ENCODE measurements around the gene C4orf54.

The C4orf54 gene

GRCh38 chr4:99657798-99658197 is at the start of gene C4orf54:
Gene C4orf54, minus strand, starts transcription at chr4:99657828. Its CDS starts 3,180 bp downstream, at chr4:99654648.
- Mint-ChIP-seq H3K27me3 (no peaks in the 10 kb centered on the region), H3K9me3 (peaks cover 22% of the 10 kb centered on the region), H3K4me3 (no peak within 1 kb of the TSS), H3K4me1 (ENCODE audit: low read depth) (no peaks in the 10 kb centered on the region), H3K36me3 (ENCODE audit: low read depth) (no peaks in the 10 kb centered on the region), H3K27ac (no peak within 1 kb of the TSS)
- intact Hi-C loops (cut with micrococcal nuclease): no loop called here

GRCh38 chr4:99705891-99706290 is 48.3 kb upstream of the C4orf54 start:
- Mint-ChIP-seq H3K4me1 (ENCODE audit: low read depth) (no peaks in the 10 kb centered on the region), H3K27ac (no peak overlapping the region), H3K4me3 (no peak overlapping the region), H3K36me3 (ENCODE audit: low read depth) (no peaks in the 10 kb centered on the region), H3K9me3 (peaks cover 10% of the 10 kb centered on the region), H3K27me3 (no peaks in the 10 kb centered on the region)
- intact Hi-C loops (cut with micrococcal nuclease): no loop called here

DNA sequence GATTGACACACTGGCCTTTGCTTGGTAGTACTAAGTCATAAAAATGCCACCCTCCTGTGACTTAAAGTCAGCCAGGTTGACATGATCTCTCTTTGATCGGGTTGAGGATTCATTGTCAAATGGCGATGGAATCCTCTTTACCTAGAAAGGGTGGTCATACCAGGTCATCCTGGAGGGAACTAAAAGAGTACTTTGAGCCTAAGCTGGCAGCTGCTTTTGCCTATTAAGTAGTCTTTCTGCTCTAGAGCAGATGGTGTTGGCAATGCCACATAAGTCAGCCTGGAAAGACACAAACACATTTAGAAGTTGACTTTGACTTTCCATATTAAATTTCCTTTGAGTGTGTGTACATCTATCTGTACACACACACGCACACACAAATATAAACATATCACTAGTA is 39.2 kb upstream of the C4orf54 start:
- peaks cover 7% of the 10 kb centered on the region for H3K9me3 Mint-ChIP-seq
- H3K4me3 Mint-ChIP-seq: no peak overlapping the region
- no peaks in the 10 kb centered on the region for H3K4me1 Mint-ChIP-seq (ENCODE audit: low read depth)
- H3K36me3 Mint-ChIP-seq (ENCODE audit: low read depth): no peaks in the 10 kb centered on the region
- H3K27me3 Mint-ChIP-seq: no peaks in the 10 kb centered on the region
- intact Hi-C loops (cut with micrococcal nuclease): no loop called here
- no peak overlapping the region for H3K27ac Mint-ChIP-seq

DNA sequence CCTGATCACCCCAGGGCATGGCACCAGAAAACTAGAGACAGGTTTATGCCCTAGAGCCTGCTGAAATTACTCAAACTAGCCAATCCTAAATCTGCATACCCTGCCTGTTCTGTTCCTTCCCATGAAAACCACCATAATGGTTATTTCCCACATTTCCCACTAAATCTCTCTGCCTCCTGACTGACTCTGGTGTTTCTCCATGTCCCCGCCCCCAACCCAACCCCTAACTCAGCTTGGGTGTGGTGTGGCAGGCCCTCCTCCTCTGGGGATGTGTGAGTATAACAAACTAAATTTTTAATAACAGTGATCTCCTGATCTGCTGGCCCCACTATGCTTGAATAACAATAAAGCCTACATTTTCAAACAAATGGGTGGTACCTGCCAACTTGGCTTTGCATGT is 35.5 kb upstream of the C4orf54 start:
- Mint-ChIP-seq H3K27me3 (no peaks in the 10 kb centered on the region), H3K9me3 (peaks cover 21% of the 10 kb centered on the region), H3K36me3 (ENCODE audit: low read depth) (no peaks in the 10 kb centered on the region), H3K4me3 (no peak overlapping the region), H3K4me1 (ENCODE audit: low read depth) (no peaks in the 10 kb centered on the region), H3K27ac (no peak overlapping the region)
- intact Hi-C loops (cut with micrococcal nuclease): no loop called here

DNA sequence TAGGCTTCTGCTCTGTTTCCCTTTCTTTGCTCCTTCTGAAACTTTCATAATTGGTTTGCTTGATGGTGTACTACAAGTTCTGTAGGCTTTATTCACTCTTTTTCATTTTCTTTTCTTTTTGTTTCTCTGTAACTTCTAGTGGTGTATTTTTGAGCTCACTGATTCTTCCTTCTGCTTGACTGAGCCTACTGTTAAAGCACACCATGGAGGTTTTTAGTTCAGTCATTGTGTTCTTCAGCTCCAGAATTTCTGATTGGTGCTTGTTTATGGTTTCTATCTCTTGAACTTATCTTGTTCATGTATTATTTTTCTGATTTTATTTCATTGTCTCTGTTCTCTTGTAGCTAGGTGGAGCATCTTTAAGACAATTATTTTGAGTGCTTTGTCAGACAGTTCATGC is 33.4 kb upstream of the C4orf54 start:
- no peaks in the 10 kb centered on the region for H3K27me3 Mint-ChIP-seq

GRCh38 chr4:99690472-99690871 is 32.8 kb upstream of the C4orf54 start:
- no peaks in the 10 kb centered on the region for H3K4me1 Mint-ChIP-seq (ENCODE audit: low read depth)
- H3K4me3 Mint-ChIP-seq: no peak overlapping the region
- H3K9me3 Mint-ChIP-seq: peaks cover 21% of the 10 kb centered on the region
- intact Hi-C loops (cut with micrococcal nuclease): no loop called here
- H3K27ac Mint-ChIP-seq: no peak overlapping the region
- no peaks in the 10 kb centered on the region for H3K27me3 Mint-ChIP-seq
- no peaks in the 10 kb centered on the region for H3K36me3 Mint-ChIP-seq (ENCODE audit: low read depth)

More for the DNA sequence above, 33.4 kb upstream of the C4orf54 start:
- no peak overlapping the region for H3K27ac Mint-ChIP-seq
- no peaks in the 10 kb centered on the region for H3K36me3 Mint-ChIP-seq (ENCODE audit: low read depth)
- intact Hi-C loops (cut with micrococcal nuclease): no loop called here
- no peaks in the 10 kb centered on the region for H3K4me1 Mint-ChIP-seq (ENCODE audit: low read depth)
- H3K4me3 Mint-ChIP-seq: no peak overlapping the region
- peaks cover 21% of the 10 kb centered on the region for H3K9me3 Mint-ChIP-seq

DNA sequence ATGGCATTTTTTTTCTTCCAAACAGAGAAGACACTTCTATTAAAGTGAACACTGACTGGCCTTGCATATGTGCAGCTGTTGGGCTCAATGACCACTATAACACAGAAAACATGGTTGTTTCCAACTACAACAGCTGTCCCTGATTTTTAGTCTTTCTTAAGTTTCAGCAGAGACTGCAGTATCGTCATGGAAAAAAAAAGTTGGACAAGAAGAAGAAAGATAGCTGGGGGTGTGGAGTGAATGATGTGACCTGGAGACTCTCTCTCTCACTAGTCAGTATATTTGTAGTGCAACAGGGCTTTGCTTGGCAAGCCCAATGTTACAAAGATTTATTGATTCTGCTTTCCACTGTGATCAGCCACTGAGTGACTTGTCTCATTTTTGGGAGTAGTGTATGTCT is 29.5 kb upstream of the C4orf54 start:
- intact Hi-C loops (cut with micrococcal nuclease): no loop called here
- Mint-ChIP-seq H3K27me3 (no peaks in the 10 kb centered on the region), H3K4me1 (ENCODE audit: low read depth) (no peaks in the 10 kb centered on the region), H3K36me3 (ENCODE audit: low read depth) (no peaks in the 10 kb centered on the region), H3K9me3 (peaks cover 30% of the 10 kb centered on the region), H3K27ac (no peak overlapping the region), H3K4me3 (no peak overlapping the region)

GRCh38 chr4:99685234-99685633 is 27.6 kb upstream of the C4orf54 start:
- H3K4me1 Mint-ChIP-seq (ENCODE audit: low read depth): no peaks in the 10 kb centered on the region
- no peaks in the 10 kb centered on the region for H3K36me3 Mint-ChIP-seq (ENCODE audit: low read depth)
- peaks cover 15% of the 10 kb centered on the region for H3K9me3 Mint-ChIP-seq
- intact Hi-C loops (cut with micrococcal nuclease): no loop called here
- H3K27ac Mint-ChIP-seq: no peak overlapping the region
- no peaks in the 10 kb centered on the region for H3K27me3 Mint-ChIP-seq
- H3K4me3 Mint-ChIP-seq: no peak overlapping the region

DNA sequence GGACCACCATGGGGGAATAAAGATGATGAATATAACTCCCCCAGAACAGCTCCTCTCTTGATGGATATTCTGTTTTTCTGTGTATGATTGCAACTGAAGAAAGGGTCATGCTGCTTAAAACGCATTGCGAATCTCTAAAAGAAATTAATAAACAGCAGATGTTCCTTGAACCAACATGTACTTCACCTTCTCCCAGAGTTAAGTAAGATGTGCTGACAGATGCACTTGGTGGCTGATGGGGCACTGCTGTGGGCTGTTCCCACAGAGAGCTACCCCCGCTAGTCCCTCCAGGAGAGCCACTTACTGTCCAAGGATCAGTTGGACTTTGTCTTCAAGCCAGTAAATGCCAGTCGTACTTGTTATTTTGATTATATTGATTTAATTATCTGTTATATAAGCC is 26.3 kb upstream of the C4orf54 start:
- no peak overlapping the region for H3K27ac Mint-ChIP-seq
- no peaks in the 10 kb centered on the region for H3K27me3 Mint-ChIP-seq
- H3K36me3 Mint-ChIP-seq (ENCODE audit: low read depth): no peaks in the 10 kb centered on the region
- no peaks in the 10 kb centered on the region for H3K4me1 Mint-ChIP-seq (ENCODE audit: low read depth)
- H3K9me3 Mint-ChIP-seq: peaks cover 9% of the 10 kb centered on the region
- intact Hi-C loops (cut with micrococcal nuclease): no loop called here
- no peak overlapping the region for H3K4me3 Mint-ChIP-seq

- Mint-ChIP-seq H3K27ac (no peak overlapping the region), H3K27me3 (no peaks in the 10 kb centered on the region), H3K4me1 (ENCODE audit: low read depth) (no peaks in the 10 kb centered on the region), H3K36me3 (ENCODE audit: low read depth) (no peaks in the 10 kb centered on the region), H3K4me3 (no peak overlapping the region), H3K9me3 (peaks cover 9% of the 10 kb centered on the region)
- intact Hi-C loops (cut with micrococcal nuclease): no loop called here
These were observed 22.3 kb upstream of the C4orf54 start for GRCh38 chr4:99679976-99680375.

- no peaks in the 10 kb centered on the region for H3K4me1 Mint-ChIP-seq (ENCODE audit: low read depth)
- no peak overlapping the region for H3K4me3 Mint-ChIP-seq
- H3K36me3 Mint-ChIP-seq (ENCODE audit: low read depth): no peaks in the 10 kb centered on the region
- peaks cover 9% of the 10 kb centered on the region for H3K9me3 Mint-ChIP-seq
- intact Hi-C loops (cut with micrococcal nuclease): no loop called here
- H3K27me3 Mint-ChIP-seq: no peaks in the 10 kb centered on the region
- no peak overlapping the region for H3K27ac Mint-ChIP-seq
These were observed 21.6 kb upstream of the C4orf54 start for GRCh38 chr4:99679204-99679603.

DNA sequence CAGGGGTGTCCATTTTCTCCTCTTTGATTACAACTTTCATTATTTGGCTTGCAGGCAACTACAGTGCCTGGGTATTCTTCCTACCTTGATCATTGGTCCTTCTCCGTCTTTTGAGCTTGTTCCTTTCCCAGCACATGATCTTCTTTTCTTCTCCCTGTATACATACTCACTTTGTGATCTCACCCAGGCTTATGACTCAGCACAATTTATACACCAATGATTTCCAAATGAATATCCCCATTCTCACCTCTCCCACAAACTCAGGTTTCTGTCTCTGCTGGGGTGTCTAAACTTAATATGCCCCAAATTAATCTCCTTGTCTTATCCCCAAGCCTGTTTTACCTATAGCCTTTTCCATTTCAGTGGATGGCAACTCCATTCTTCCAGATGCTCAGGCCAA is 19.5 kb upstream of the C4orf54 start:
- H3K9me3 Mint-ChIP-seq: peaks cover 21% of the 10 kb centered on the region
- intact Hi-C loops (cut with micrococcal nuclease): no loop called here
- H3K4me1 Mint-ChIP-seq (ENCODE audit: low read depth): no peaks in the 10 kb centered on the region
- no peaks in the 10 kb centered on the region for H3K36me3 Mint-ChIP-seq (ENCODE audit: low read depth)
- no peak overlapping the region for H3K4me3 Mint-ChIP-seq
- no peak overlapping the region for H3K27ac Mint-ChIP-seq
- H3K27me3 Mint-ChIP-seq: no peaks in the 10 kb centered on the region

- Mint-ChIP-seq H3K27me3 (no peaks in the 10 kb centered on the region), H3K9me3 (peaks cover 36% of the 10 kb centered on the region), H3K36me3 (ENCODE audit: low read depth) (no peaks in the 10 kb centered on the region), H3K4me3 (no peak overlapping the region), H3K27ac (no peak overlapping the region), H3K4me1 (ENCODE audit: low read depth) (no peaks in the 10 kb centered on the region)
- intact Hi-C loops (cut with micrococcal nuclease): no loop called here
These were observed 12.9 kb upstream of the C4orf54 start for GRCh38 chr4:99670409-99671073.

- peaks cover 34% of the 10 kb centered on the region for H3K9me3 Mint-ChIP-seq
- intact Hi-C loops (cut with micrococcal nuclease): no loop called here
- no peak overlapping the region for H3K27ac Mint-ChIP-seq
- no peak overlapping the region for H3K4me3 Mint-ChIP-seq
- H3K4me1 Mint-ChIP-seq (ENCODE audit: low read depth): no peaks in the 10 kb centered on the region
- no peaks in the 10 kb centered on the region for H3K27me3 Mint-ChIP-seq
- H3K36me3 Mint-ChIP-seq (ENCODE audit: low read depth): no peaks in the 10 kb centered on the region
These were observed 11.5 kb upstream of the C4orf54 start for GRCh38 chr4:99669084-99669483.

- intact Hi-C loops (cut with micrococcal nuclease): no loop called here
- H3K27me3 Mint-ChIP-seq: no peaks in the 10 kb centered on the region
- H3K9me3 Mint-ChIP-seq: peaks cover 28% of the 10 kb centered on the region
- no peaks in the 10 kb centered on the region for H3K36me3 Mint-ChIP-seq (ENCODE audit: low read depth)
- no peak overlapping the region for H3K4me3 Mint-ChIP-seq
- no peak overlapping the region for H3K27ac Mint-ChIP-seq
- no peaks in the 10 kb centered on the region for H3K4me1 Mint-ChIP-seq (ENCODE audit: low read depth)
These were observed 10.8 kb upstream of the C4orf54 start for GRCh38 chr4:99668472-99668871.

All from dendritic cell treated with granulocyte-macrophage colony-stimulating factor and Interleukin-4, amounts not matched to agents 40 ng/mL and 50 ng/mL, for 4 days (primary cell).